Posterior vena cava (tissue), 2 donors: ENCODE results near the gene SLC4A11. TPM values are rescaled to one million over a fixed set of nuclear protein-coding genes. Genes with fewer than 3 reads are reported as not detected.

ENCODE experiments used
- DNase-seq: peaks from one replicate; pipeline ENCODE4 v3.0.0-alpha.2; 2020; ENCODE audit warnings: low spot score
- intact Hi-C, 2 donors: fragments of 100-400 bp; cut with DNase I; formaldehyde crosslinking; loops; one replicate each; pipeline versions ENCODE4 v1.14.1 to v1.14.2; 2022 to 2023
- long read RNA-seq, 2 donors: library from polyadenylated mRNA; unstranded; transcript quantifications; one replicate each; pipeline ENCODE4 v2.0.0, GENCODE V29; 2020 to 2021
- total RNA-seq, 2 donors: library from RNA; stranded (reverse); fragmentation: NEBNext Ultra II Directional; extraction: Animal tissue kit (Norgen Biotek cat#: 25700); gene quantifications; one replicate each; pipeline ENCODE4 v1.2.1, GENCODE V29; 2021
- donor health status: DM: yes; HTN: yes; CAD: no.
- donor health status: DM: yes; HTN: yes; CAD: no.

The SLC4A11 gene
- 1 to 10 TPM in 1 of 2 donors, under 1 TPM in 1; 0.38 to 1.1 TPM for total RNA-seq
- long read RNA-seq, donor 1 = 0 reads
- long read RNA-seq, donor 2 = 0 reads

DNA sequence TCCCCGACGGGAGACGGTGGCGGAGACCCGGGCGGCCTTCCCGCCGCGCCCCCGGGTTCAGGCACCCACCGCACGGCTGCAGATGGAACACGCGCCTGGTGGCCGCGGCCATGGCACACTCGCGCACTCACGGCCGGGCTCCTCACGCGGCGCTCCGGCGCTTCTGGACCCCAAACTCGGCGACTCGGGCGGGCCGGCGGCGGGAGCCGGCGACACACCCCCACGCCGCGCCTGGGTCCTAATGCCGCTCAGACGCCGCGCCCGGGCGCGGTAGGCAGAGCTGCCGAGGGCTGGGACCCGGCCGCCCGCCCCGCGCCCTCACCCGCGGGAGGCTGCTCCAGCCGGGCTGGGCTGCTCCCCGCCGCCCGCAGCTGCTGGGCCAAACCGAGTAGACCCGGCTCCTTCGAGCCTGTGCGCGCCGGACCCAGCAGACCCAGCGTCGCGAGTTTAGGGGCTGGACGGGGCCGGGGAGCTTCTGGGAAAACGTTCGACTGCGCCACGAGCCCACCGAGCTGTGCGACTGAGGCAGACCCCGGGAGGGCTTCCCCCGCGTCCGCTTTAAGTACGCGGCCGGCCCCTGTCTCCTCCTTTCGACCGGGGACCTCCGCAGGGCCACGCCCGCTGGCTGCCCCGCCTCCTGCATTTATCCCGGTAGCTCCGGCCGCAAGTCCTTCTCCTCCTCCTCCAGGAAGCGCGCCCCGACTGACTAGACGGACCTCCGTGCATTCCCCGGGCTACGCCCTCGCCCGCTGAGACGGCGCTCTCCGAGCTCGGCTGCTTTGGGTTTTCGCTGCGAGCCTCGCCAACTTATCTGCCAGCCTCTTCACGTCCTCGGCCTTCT is at the start of gene SLC4A11:
SLC4A11 (minus strand) TSS at position 165 of the 841 bp plus-strand sequence; CDS start at position 112, 53 bp downstream.
- intact Hi-C loops = no loop called here
- DNase-seq = no peak

DNA sequence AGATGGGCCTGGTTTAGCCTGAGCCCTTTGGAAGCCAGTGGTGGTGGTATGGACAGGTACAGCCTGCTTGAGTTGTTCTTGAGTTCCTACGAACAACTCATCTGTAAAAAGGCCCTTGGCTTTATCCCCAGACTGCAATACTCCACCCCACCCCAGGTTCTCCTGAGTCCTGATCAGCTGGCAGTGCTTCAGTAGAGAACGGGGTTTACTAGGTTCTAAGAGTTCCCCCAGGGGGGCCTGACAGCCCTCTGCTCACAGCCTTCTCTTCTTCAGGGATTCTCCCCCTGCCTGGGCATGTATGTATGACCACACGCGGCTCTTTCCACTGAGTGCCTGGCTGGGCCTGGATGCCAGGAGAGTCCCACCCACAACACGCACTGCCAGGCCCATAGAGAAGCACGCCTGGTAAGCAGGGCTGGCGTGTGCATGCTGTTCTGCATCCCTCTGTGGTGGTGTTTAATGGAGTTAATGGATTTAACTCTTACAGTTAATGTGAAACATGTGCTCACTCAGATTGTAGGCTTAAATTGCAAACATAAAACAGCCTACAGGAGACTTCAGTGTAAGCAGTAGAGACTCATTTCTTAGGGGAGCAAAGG is 44.3 kb upstream of the SLC4A11 start:
- intact Hi-C loops = no loop called here
- DNase-seq = no peak

DNA sequence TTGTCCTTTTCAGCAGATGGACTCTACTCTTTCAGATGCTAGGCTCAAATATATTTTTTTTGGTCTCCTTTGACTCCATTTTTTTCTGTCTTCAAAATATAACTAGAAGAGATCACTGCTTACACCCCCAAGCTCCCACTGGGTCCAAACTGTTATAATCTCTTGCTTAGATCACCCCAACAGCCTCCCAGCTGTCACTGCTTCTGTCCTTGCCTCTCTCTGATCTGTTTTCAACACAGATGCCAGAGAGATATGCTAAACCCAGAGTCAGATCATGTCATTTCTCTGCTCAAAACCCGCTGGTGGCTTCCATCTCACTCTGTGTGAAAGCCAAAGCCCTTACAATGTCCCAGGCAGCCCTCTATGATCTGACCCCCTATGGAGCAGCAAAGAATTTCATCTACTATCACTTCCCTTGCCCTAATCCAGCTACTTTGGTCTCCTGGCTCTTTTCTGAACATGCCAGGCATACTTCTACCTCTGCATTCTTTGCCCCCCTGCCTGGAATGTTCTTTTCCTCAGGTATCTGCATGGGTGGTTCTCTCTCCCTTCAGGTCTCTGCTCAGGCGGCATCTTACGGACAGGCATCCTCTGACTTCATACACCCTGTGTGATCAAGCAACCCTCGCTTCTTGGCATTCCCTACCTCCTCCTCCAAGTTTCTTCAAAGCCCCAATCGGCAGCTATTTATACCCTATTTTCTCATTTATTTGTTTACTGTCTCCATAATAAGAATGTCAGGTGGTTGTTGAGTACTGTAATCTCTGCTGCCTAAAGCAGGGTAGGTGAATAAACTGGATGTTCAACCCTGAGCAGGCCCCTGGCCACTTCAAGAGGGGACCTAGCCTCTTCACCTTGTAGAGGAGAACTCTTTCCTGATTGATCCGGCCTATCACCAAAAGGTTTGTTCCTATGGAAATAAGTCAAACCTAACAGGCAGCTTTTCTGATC is 43.6 kb upstream of the SLC4A11 start:
- intact Hi-C loops = no loop called here
- DNase-seq = no peak

DNA sequence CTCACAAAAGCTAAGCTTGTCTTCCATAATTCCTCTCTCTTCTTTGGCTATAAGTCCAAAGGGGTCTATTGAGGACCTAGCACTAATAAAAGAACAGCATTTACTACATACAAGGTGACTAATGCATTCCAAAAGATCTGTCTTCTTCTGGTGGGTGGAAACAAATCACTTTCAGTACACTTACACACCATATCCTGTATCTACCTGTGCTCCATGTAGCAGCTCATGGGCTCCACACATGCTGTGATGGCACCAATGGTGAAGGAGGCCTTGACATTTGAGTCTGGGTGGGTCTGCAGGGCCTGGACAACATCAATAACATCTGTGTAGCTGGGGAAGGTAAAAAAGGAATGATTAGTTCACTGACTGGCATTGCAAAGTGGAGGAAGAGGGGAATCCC is 42.4 kb upstream of the SLC4A11 start:
- intact Hi-C loops = no loop called here
- DNase-seq = no peak

DNA sequence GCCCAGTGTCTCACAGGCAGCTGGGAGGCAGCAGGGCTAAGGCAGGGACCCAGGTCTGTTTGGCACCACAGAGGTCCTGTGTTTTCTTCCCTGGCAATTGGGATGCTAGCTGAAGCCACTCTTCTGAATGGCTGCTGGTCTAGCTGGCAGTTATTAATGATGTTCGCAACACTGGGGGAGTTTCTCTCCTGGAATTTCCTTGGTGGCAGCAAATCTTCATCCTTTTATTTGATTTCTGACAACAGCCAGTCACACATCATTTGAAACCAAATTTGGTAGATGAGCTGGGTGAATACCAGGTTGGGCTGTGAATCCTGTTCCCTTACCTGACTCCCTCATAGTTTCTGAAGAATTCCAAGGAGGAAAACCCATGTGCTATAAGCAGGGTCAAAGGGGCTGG is 40.8 kb upstream of the SLC4A11 start:
- DNase-seq = no peak
- intact Hi-C loops = no loop called here

DNA sequence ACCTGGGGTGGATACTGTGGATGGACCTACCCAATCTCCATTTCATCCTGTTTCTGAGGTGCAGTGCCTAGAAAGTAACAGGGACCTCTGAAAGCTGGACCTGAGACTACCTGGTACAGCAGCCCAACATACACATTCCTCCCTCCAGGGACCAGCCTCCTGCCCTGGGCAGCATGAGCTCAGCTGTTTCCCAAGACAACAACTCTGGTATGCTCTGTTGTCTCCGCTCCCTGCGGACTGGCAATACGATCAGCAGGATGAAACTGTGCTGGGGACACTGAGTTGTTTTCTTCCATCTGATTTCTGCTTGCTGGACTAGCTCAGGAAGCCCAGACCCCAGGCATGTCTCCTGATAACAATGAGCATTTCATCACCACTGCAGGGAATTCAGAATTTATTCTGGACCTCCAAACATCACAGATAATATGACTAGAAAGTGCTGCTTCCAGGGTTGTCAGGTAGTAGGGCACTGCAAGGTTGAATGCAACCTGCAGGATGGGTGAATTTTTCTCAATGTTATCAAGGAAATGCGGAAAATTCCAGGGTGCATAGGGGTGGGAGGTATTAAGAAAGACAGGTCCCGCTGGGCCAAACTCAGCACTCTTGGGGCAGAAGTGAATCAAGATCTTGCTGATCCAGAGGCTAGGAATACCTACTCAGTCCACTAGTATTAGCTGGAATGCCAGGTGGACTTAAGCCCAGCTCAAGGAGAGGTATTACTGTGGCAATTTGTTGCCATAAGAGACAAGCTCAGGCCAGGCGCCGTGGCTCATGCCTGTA is 38.9 kb upstream of the SLC4A11 start:
- intact Hi-C loops = no loop called here
- no peak for DNase-seq

DNA sequence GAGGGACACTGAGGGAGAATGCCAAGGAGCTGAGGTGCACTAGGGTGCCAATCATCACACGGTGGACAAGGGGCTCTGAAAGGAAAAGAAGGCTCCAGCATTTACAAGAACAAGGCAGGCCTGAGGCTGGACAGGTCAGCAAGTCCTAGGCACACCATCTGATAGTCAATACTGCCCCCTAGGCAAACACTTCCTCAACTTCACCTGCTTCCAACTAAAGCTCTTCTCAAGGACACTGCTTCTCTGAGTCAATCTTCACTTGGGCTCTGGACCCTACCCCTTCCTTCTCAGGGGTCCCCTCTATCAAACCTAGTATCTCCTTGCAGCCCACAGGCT is 37.7 kb upstream of the SLC4A11 start:
- no peak for DNase-seq
- intact Hi-C loops = no loop called here

DNA sequence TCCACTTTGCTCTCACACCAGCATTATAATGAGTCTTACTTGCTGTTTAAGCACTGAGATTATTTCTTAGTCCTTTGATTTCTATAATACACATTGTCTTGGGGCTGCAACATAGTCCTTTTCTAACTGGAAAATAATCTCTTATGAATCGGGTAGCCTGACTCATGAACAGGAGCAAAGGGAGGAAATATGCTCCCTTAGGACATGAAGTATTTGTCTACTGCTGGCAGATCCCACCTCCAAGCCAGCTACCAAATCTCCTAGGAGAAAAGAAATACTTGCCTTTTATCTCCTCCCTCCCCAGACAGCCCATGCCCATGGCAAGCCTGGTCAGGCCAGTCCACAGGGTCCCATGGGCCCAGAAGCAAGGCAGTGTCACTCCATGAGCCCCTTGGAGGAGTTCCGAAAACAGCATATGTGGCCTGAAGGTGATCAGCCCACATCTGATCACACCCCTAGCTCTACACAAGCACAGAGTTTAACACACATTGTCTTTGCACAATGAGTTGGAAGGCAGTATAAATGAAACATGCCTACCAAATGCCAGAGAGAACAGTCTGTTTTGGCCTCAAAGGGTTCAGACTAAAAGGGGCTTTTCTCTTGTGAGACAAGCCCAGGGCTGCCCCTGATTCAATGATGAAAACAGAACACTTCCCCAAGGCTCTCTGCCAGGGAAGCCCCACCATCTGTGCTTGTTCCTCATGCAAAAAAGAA is 37.1 kb upstream of the SLC4A11 start:
- DNase-seq = no peak
- intact Hi-C loops = no loop called here

DNA sequence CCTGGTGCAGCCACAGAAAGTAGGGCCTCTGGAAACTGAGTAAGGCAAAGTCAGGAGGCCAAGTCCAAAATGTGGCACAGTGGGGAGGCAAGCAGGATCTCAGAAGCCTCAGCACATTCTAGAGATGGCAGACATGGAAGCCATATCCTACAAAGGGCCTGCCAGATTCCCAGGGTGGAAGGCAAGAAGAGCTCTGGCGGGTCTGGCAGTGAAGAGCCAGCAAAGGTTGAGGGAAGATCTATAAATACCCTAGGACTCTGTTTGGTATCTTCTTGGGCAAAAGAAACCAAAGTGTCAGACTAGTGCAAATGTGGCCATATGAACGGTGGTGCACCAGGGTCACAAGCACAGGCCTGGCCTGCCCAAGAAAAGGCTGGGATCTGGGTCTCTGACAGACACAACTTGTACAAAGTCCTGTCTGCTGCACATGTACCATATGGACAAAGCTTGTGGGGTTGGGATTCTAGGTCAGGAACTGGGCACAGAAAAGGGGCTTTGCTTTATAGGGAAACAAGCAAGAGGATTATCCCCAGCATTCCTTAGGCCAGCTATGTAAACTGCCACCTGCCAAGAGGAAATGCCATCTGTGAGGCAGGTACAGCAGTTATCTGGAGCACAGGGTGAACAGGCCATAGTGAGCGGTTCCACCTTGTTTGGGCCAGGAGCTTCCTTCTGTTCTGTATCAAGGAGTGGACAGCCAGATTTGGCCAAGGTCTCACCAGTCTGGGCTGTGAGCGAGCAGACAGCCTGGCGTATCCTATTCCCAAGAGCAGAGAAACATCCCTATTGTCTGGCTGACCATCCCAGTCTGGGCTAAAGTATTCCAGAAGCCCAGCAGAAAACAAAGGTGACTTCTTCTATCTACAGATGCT is 36.3 kb upstream of the SLC4A11 start:
- DNase-seq = no peak
- intact Hi-C loops = no loop called here

DNA sequence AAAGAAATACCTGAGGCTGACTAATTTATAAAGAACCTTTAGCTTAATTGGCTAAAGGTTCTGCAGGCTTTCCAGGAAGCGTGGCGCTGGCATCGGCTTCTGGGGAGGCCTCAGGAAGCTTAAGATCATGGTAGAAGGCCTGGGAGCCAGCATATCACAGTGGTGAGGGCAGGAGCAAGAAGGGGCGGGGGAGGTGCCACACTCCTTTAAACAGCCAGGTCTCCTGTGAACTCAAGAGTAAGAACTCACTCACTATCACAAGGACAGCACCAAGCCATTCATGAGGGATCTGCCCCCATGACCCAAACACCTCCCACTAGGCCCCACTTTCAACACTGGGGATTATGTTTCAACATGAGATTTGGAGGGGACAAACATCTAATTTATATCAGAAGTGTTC is 34.4 kb upstream of the SLC4A11 start:
- intact Hi-C loops = no loop called here
- no peak for DNase-seq

DNA sequence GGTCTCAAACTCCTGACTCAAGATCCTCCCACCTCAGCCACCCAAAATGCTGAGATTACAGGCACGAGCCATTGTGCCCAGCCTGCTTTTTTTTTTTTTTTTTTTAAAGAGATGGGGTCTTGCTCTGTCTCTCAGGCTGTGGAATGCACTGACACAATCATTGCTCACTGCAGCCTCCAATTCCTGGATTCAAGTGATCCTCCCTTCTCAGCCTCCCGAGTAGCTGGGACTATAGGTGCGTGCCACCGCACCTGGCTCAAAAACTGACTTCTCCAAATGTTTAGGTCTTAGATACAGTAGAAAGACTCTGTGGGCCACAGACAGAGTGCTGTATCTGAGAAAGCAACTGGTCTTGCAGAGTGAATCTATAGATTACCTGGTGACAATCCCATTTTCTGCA is 31.1 kb upstream of the SLC4A11 start:
- no peak for DNase-seq
- intact Hi-C loops = no loop called here

DNA sequence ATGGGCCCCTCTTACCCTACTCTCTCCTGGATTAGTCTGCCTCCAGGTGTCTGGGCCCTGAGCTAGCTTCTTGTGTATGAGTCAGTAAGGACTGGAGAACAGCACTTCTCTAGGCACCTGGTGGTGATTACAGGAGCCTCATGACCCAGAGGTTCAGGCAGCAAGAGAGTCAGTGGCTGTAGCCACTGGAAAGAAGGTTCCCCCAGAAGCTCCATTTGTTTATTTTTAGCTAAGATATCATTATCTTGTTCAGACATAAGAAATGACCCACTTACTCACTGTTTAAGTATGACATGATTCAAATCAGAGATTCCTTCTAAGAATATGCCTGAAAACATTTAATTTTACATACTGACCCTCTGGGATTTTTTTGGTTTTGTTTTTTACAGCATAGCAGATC is 23.6 kb upstream of the SLC4A11 start:
- intact Hi-C loops = no loop called here
- DNase-seq = no peak

DNA sequence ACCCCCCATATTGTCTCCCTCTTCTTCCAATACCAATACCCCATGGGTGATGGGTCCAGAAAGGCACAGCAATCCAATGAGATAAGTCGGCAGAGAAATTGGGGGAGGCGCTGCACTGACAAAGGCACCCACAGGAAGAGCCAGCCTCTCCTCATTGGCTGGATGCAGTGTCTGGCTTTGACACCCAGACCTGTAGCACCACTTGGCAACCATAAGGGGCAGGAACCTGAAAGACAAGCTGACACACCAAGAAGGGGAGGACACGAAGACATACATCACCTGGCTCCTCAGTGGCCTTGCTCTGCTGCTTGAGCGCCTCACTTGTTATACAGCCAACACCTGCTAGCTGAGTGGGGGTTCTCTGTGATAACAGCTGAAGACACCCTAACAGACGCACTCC is 19.4 kb upstream of the SLC4A11 start:
- intact Hi-C loops = no loop called here
- no peak for DNase-seq

DNA sequence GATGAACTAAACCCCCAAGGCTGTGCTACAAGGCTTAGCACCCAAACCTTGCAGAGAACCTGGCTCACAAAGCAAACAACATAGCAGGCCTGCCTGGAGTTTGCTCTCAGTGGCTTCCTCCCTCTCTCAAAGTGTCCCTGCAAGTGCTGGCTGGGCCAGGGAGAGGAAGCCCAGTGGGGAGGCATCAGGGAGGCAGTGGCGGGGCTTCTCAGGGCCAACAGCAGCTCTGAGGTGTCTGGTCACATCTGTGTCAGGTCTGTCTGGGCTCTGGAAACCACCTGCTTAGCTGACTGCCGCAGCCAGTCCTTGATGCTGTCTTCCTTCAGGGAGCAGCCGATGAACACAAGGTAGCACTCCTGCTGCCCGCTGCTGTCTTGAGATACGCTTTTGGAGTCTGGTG is 16.7 kb upstream of the SLC4A11 start:
- no peak for DNase-seq
- intact Hi-C loops = no loop called here

DNA sequence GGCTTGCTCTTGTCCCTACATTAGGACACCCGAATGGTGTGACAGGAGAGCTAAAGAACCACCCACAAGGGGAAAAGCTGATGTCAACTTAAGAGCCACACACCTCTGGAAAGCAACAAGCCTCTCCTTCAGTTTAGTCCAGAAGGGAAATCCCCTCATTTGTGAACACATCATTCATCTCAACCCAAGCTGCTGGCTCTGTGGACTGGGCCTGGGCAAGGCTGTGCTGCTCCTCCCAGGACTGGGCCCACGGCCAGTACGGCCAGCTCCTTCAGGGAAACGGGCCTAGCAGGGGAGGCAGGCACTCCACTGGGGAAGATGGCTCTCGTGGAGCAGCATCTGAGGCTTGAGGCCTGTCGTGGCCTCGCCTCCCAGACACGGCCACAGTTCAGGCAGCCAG is 12.8 kb upstream of the SLC4A11 start:
- DNase-seq = no peak
- intact Hi-C loops = no loop called here

DNA sequence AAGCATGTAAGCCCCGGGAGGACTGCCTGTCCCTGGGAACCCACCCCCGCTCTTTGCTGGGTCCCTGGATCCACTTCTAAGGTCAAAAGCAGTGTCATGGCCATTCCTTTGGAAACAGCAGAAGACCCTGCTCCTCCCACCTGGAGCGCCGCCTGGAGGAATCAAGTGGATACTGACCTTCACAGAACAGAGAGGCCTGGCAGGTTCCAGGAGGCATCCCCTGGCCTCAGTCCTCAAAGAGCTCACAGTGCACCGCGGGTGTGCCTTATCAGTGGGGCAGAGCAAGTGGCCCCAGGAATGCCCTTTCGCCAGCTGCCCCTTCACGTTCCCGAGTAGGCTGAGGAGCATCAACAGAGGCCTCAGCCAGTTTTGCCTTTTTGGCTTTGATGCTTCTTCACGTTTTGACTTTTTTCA is 11.1 kb upstream of the SLC4A11 start:
- DNase-seq = no peak
- intact Hi-C loops = no loop called here

DNA sequence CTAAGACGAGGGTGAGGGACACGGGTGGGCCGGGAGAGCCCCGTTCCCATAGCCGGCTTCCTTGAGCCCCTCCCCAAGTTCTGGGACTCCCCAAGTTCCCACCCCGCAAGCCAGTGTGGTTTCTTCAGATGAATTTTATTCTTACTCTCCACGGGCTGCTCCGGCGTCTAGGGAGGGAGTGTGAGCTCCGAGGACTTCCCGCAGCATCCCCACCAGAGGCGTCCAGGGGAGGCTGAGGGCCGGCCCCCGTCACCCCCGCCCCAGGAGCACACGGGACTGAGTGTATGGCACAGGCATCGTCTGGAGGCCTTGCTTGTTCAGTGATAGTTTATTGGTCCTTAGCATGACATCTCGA is 10.0 kb upstream of the SLC4A11 start:
- intact Hi-C loops = no loop called here
- no peak for DNase-seq
